Endothelial cell of umbilical vein (primary cell): Measurements from ENCODE around the gene SOCS3.

Experiments used
- CTCF ChIP-seq, 2 donors: IDR thresholded peaks; 1 replicate in 1 of 2; 2 replicates in 1 of 2; pipeline ENCODE4 v1.5.1; 2011; ENCODE audit warnings: low read length in 2 of 2, mild to moderate bottlenecking in 2 of 2, moderate library complexity in 2 of 2, control low read depth in 1 of 2, inconsistent platforms in 1 of 2, low read depth in 1 of 2; ENCODE audit not compliant: insufficient read depth in 1 of 2; ENCODE audit errors: extremely low read depth in 1 of 2
- EZH2 ChIP-seq: IDR thresholded peaks from 2 replicates; pipeline ENCODE4 v1.6.1; 2012; ENCODE audit warnings: borderline replicate concordance, low read depth, mild to moderate bottlenecking, moderate library complexity, low read length, inconsistent platforms; ENCODE audit not compliant: severe bottlenecking
- FOS ChIP-seq: IDR thresholded peaks from 2 replicates; pipeline ENCODE4 v1.6.1; 2011; ENCODE audit warnings: mild to moderate bottlenecking, low read length, moderate library complexity, borderline replicate concordance; ENCODE audit not compliant: insufficient read depth
- MAX ChIP-seq: IDR thresholded peaks from 2 replicates; pipeline ENCODE4 v1.6.1; 2011; ENCODE audit not compliant: insufficient read depth, insufficient read length
- POLR2A ChIP-seq: IDR thresholded peaks from 2 replicates; pipeline ENCODE4 v1.6.1; 2012; ENCODE audit warnings: low read depth, mild to moderate bottlenecking, control low read depth, low read length
- POLR2AphosphoS5 ChIP-seq: IDR thresholded peaks from 2 replicates; pipeline ENCODE4 v1.6.1; 2012; ENCODE audit warnings: low read depth, mild to moderate bottlenecking, control low read depth, low read length, moderate library complexity; ENCODE audit not compliant: insufficient read depth

GRCh38 chr17:78368854-78369495 is 9.1 kb upstream of the SOCS3 start:
- TF ChIP-seq POLR2A = no peak
- TF ChIP-seq CTCF (IDR thresholded peaks at IDR 0.05; ENCODE audit: extremely low read depth in 1 of 2, insufficient read depth in 1 of 2, low read depth in 1 of 2, low read length in 2 of 2) = no peak
- no peak for TF ChIP-seq POLR2AphosphoS5
- no peak for TF ChIP-seq FOS
- TF ChIP-seq MAX = no peak
- no peak for TF ChIP-seq EZH2
